GM18520 (cell line): ENCODE data around the gene THSD7B.

ENCODE experiments used
- ATAC-seq: cut with Tn5 transposase; IDR thresholded peaks from one replicate; pipeline ENCODE4 v1.9.1; 2021; ENCODE audit not compliant: unreplicated experiment

THSD7B gene

GRCh38 chr2:136818839-136819238 is 53.5 kb downstream of the THSD7B start:
- no peak for ATAC-seq

- no peak for ATAC-seq
These were observed 57.9 kb downstream of the THSD7B start for GRCh38 chr2:136823291-136823690.

- ATAC-seq: no peak
These were observed 62.8 kb downstream of the THSD7B start for GRCh38 chr2:136828162-136828561.

GRCh38 chr2:136828774-136829173 is 63.4 kb downstream of the THSD7B start:
- ATAC-seq: no peak

- no peak for ATAC-seq
These were observed 79.2 kb downstream of the THSD7B start for GRCh38 chr2:136844546-136844945.

GRCh38 chr2:136858656-136859055 is 93.3 kb downstream of the THSD7B start:
- no peak for ATAC-seq

- ATAC-seq: no peak
These were observed 95.2 kb downstream of the THSD7B start for GRCh38 chr2:136860443-136860958.

GRCh38 chr2:136863468-136863867 is 98.1 kb downstream of the THSD7B start:
- no peak for ATAC-seq

- no peak for ATAC-seq
These were observed 98.5 kb downstream of the THSD7B start for GRCh38 chr2:136863874-136864273.

- no peak for ATAC-seq
These were observed 106.1 kb downstream of the THSD7B start for GRCh38 chr2:136871424-136871823.

GRCh38 chr2:136874258-136874657 is 108.9 kb downstream of the THSD7B start:
- ATAC-seq: no peak

- no peak for ATAC-seq
These were observed 125.8 kb downstream of the THSD7B start for GRCh38 chr2:136891100-136891499.

GRCh38 chr2:136894007-136894634 is 128.8 kb downstream of the THSD7B start:
- no peak for ATAC-seq

- no peak for ATAC-seq
These were observed 136.4 kb downstream of the THSD7B start for GRCh38 chr2:136901732-136902131.

GRCh38 chr2:136905779-136906178 is 140.4 kb downstream of the THSD7B start:
- ATAC-seq: no peak

- ATAC-seq: no peak
These were observed 144.4 kb downstream of the THSD7B start for GRCh38 chr2:136909777-136910176.

GRCh38 chr2:136916131-136916530 is 150.8 kb downstream of the THSD7B start:
- ATAC-seq: no peak

- no peak for ATAC-seq
These were observed 152.1 kb downstream of the THSD7B start for GRCh38 chr2:136917411-136917881.

GRCh38 chr2:136919682-136920081 is 154.3 kb downstream of the THSD7B start:
- no peak for ATAC-seq

- no peak for ATAC-seq
These were observed 155.4 kb downstream of the THSD7B start for GRCh38 chr2:136920652-136921333.

- ATAC-seq: no peak
These were observed 161.8 kb downstream of the THSD7B start for GRCh38 chr2:136927156-136927555.

- no peak for ATAC-seq
These were observed 164.2 kb downstream of the THSD7B start for GRCh38 chr2:136929531-136929930.
